ENCODE measurements around the gene SENP3. TPM values are rescaled to one million over a fixed set of nuclear protein-coding genes. Genes with fewer than 3 reads are reported as not detected.

Gene SENP3
- total RNA-seq, 1 experiment from 2014 or later: 157 TPM

Other genes with a start within 250 kb of the SENP3 start
- 109 and 113 TPM in 2 replicates for gene GPS2, start 246.6 kb upstream of the SENP3 start, total RNA-seq (2014; rRNA removed; shearing (Covaris generic))
- gene NEURL4, start 232.6 kb upstream of the SENP3 start, total RNA-seq (2014; rRNA removed; shearing (Covaris generic)): 21.4 and 50.0 TPM in 2 replicates
- gene ACAP1, start 225.4 kb upstream of the SENP3 start, total RNA-seq (2014; rRNA removed; shearing (Covaris generic)): 0.61 TPM in 1 of 2 replicates, not detected in the other
- gene KCTD11, start 209.8 kb upstream of the SENP3 start, total RNA-seq (2014; rRNA removed; shearing (Covaris generic)): 12.0 and 14.3 TPM in 2 replicates
- gene TMEM95, start 206.8 kb upstream of the SENP3 start, total RNA-seq (2014; rRNA removed; shearing (Covaris generic)): not detected in 2 replicates
- gene TNK1, start 180.8 kb upstream of the SENP3 start, total RNA-seq (2014; rRNA removed; shearing (Covaris generic)): not detected in 2 replicates
- 7.9 and 8.3 TPM in 2 replicates for gene PLSCR3, start 167.4 kb upstream of the SENP3 start, total RNA-seq (2014; rRNA removed; shearing (Covaris generic))
- gene TMEM256, start 157.8 kb upstream of the SENP3 start, total RNA-seq (2014; rRNA removed; shearing (Covaris generic)): 200 and 369 TPM in 2 replicates
- gene NLGN2, start 154.1 kb upstream of the SENP3 start, total RNA-seq (2014; rRNA removed; shearing (Covaris generic)): 5.5 and 6.8 TPM in 2 replicates
- not detected in 2 replicates for gene SPEM1, start 141.6 kb upstream of the SENP3 start, total RNA-seq (2014; rRNA removed; shearing (Covaris generic))
- gene SPEM2, start 136.3 kb upstream of the SENP3 start, total RNA-seq (2014; rRNA removed; shearing (Covaris generic)): not detected in 2 replicates
- not detected in 2 replicates for gene SPEM3, start 133.1 kb upstream of the SENP3 start, total RNA-seq (2014; rRNA removed; shearing (Covaris generic))
- gene TMEM102, start 126.5 kb upstream of the SENP3 start, total RNA-seq (2014; rRNA removed; shearing (Covaris generic)): 4.6 and 4.9 TPM in 2 replicates
- gene FGF11, start 122.4 kb upstream of the SENP3 start, total RNA-seq (2014; rRNA removed; shearing (Covaris generic)): 20.4 and 24.2 TPM in 2 replicates
- gene CHRNB1, start 116.9 kb upstream of the SENP3 start, total RNA-seq (2014; rRNA removed; shearing (Covaris generic)): 7.6 and 24.0 TPM in 2 replicates
- gene ZBTB4, start 82.3 kb upstream of the SENP3 start, total RNA-seq (2014; rRNA removed; shearing (Covaris generic)): 4.1 and 4.4 TPM in 2 replicates
- not detected in 2 replicates for gene SLC35G6, start 80.5 kb upstream of the SENP3 start, total RNA-seq (2014; rRNA removed; shearing (Covaris generic))
- 52.7 and 52.8 TPM in 2 replicates for gene POLR2A, start 77.6 kb upstream of the SENP3 start, total RNA-seq (2014; rRNA removed; shearing (Covaris generic))
- not detected in 2 replicates for gene TNFSF12, start 12.9 kb upstream of the SENP3 start, total RNA-seq (2014; rRNA removed; shearing (Covaris generic))
- gene TNFSF13, start 3.2 kb upstream of the SENP3 start, total RNA-seq (2014; rRNA removed; shearing (Covaris generic)): 1.5 TPM in 1 of 2 replicates, not detected in the other
- 119 and 129 TPM in 2 replicates for gene CD68, start 17.7 kb downstream of the SENP3 start, total RNA-seq (2014; rRNA removed; shearing (Covaris generic))
- gene MPDU1, start 21.9 kb downstream of the SENP3 start, total RNA-seq (2014; rRNA removed; shearing (Covaris generic)): 151 and 157 TPM in 2 replicates
- 6.8 and 12.1 TPM in 2 replicates for gene SOX15, start 28.2 kb downstream of the SENP3 start, total RNA-seq (2014; rRNA removed; shearing (Covaris generic))
- gene FXR2, start 53.0 kb downstream of the SENP3 start, total RNA-seq (2014; rRNA removed; shearing (Covaris generic)): 75.9 and 88.0 TPM in 2 replicates
- gene SAT2, start 65.9 kb downstream of the SENP3 start, total RNA-seq (2014; rRNA removed; shearing (Covaris generic)): 70.2 and 96.9 TPM in 2 replicates
- not detected in 2 replicates for gene SHBG, start 68.2 kb downstream of the SENP3 start, total RNA-seq (2014; rRNA removed; shearing (Covaris generic))
- gene ATP1B2, start 89.0 kb downstream of the SENP3 start, total RNA-seq (2014; rRNA removed; shearing (Covaris generic)): not detected in 2 replicates
- gene TP53, start 125.6 kb downstream of the SENP3 start, total RNA-seq (2014; rRNA removed; shearing (Covaris generic)): 23.5 and 26.4 TPM in 2 replicates
- gene WRAP53, start 126.6 kb downstream of the SENP3 start, total RNA-seq (2014; rRNA removed; shearing (Covaris generic)): 27.2 and 33.5 TPM in 2 replicates
- gene EFNB3, start 143.3 kb downstream of the SENP3 start, total RNA-seq (2014; rRNA removed; shearing (Covaris generic)): 13.1 and 16.8 TPM in 2 replicates
- gene DNAH2, start 155.8 kb downstream of the SENP3 start, total RNA-seq (2014; rRNA removed; shearing (Covaris generic)): 0.03 TPM in 1 of 2 replicates, not detected in the other

Measured in G401 (cell line).